ENCODE measurements around the gene TMEM131. TPM values are rescaled to one million over a fixed set of nuclear protein-coding genes. Genes with fewer than 3 reads are reported as not detected.
"Not testable (repeated sequence)": the region's sequence is repeated elsewhere in the genome, so short reads cannot be mapped to it uniquely, and the experiment has no call there.

Gene TMEM131
- total RNA-seq, 1 donor from 2014 or later = 20.0 TPM

- TF ChIP-seq CTCF (IDR thresholded peaks at IDR 0.05) = no peak
- no peak for DNase-seq (ENCODE audit: low spot score in 2 of 2)
- H3K36me3 ChIP-seq = no peaks in the 10 kb centered on the region
- no peaks in the 10 kb centered on the region for H3K9me3 ChIP-seq
- no peaks in the 10 kb centered on the region for H3K27me3 ChIP-seq
- no peaks in the 10 kb centered on the region for H3K4me1 ChIP-seq
- intact Hi-C loops (cut with DNase I) = no loop called here
- no peak overlapping the region for H3K4me3 ChIP-seq
- H3K27ac ChIP-seq = no peak overlapping the region
Observed at GRCh38 chr2:98026292-98026691, 30.5 kb upstream of the TMEM131 start.

- TF ChIP-seq CTCF (IDR thresholded peaks at IDR 0.05) = no peak
- no peak overlapping the region for H3K4me3 ChIP-seq
- no peaks in the 10 kb centered on the region for H3K4me1 ChIP-seq
- no peaks in the 10 kb centered on the region for H3K36me3 ChIP-seq
- H3K27me3 ChIP-seq = no peaks in the 10 kb centered on the region
- no peak overlapping the region for H3K27ac ChIP-seq
- DNase-seq (ENCODE audit: low spot score in 2 of 2) = no peak
- intact Hi-C loops (cut with DNase I) = no loop called here
- H3K9me3 ChIP-seq = no peaks in the 10 kb centered on the region
Observed at GRCh38 chr2:98025481-98026037, 29.8 kb upstream of the TMEM131 start.

- H3K27me3 ChIP-seq; intact Hi-C loops (cut with DNase I); H3K27ac ChIP-seq; H3K4me3 ChIP-seq; DNase-seq (ENCODE audit: low spot score in 2 of 2); H3K36me3 ChIP-seq; H3K4me1 ChIP-seq; H3K9me3 ChIP-seq: not testable (repeated sequence)
Observed at GRCh38 chr2:98022067-98022466, 26.3 kb upstream of the TMEM131 start.

- intact Hi-C loops (cut with DNase I) = no loop called here
- Histone ChIP-seq H3K27ac (no peak overlapping the region), H3K9me3 (no peaks in the 10 kb centered on the region), H3K4me1 (no peaks in the 10 kb centered on the region), H3K27me3 (no peaks in the 10 kb centered on the region), H3K4me3 (no peak overlapping the region), H3K36me3 (no peaks in the 10 kb centered on the region)
- TF ChIP-seq CTCF (IDR thresholded peaks at IDR 0.05) = no peak
- no peak for DNase-seq (ENCODE audit: low spot score in 2 of 2)
Observed at GRCh38 chr2:98020992-98021713, 25.4 kb upstream of the TMEM131 start.

GRCh38 chr2:98020516-98020915 is 24.8 kb upstream of the TMEM131 start:
- intact Hi-C loops (cut with DNase I) = no loop called here
- Histone ChIP-seq H3K4me3 (no peak overlapping the region), H3K36me3 (no peaks in the 10 kb centered on the region), H3K9me3 (no peaks in the 10 kb centered on the region), H3K4me1 (no peaks in the 10 kb centered on the region), H3K27ac (no peak overlapping the region), H3K27me3 (no peaks in the 10 kb centered on the region)
- no peak for TF ChIP-seq CTCF (IDR thresholded peaks at IDR 0.05)
- no peak for DNase-seq (ENCODE audit: low spot score in 2 of 2)

- no peaks in the 10 kb centered on the region for H3K27me3 ChIP-seq
- no peaks in the 10 kb centered on the region for H3K9me3 ChIP-seq
- no peak overlapping the region for H3K27ac ChIP-seq
- no peak overlapping the region for H3K4me3 ChIP-seq
- no peaks in the 10 kb centered on the region for H3K36me3 ChIP-seq
- no peak for DNase-seq (ENCODE audit: low spot score in 2 of 2)
- no peak for TF ChIP-seq CTCF (IDR thresholded peaks at IDR 0.05)
- intact Hi-C loops (cut with DNase I) = no loop called here
- no peaks in the 10 kb centered on the region for H3K4me1 ChIP-seq
Observed at GRCh38 chr2:98016908-98017670, 21.3 kb upstream of the TMEM131 start.

All from ascending aorta (tissue), 2 donors.